WTC11 (cell line): ENCODE results near the gene CUL1. TPM values are rescaled to one million over a fixed set of nuclear protein-coding genes. Genes with fewer than 3 reads are reported as not detected.

ENCODE experiments used
- ATAC-seq: fragments of 200-7000 bp; cut with Tn5 transposase; 2 replicates; pipeline ENCODE4 v1.10.0; 2021; ENCODE audit warnings: mild to moderate bottlenecking, moderate library complexity
- CTCF ChIA-PET: fragments of 300-600 bp; sonication (Branson Sonifier 250); formaldehyde crosslinking; loops from one replicate; lab custom pipeline; 2021; ENCODE audit warnings: antibody characterized with exemption; lab: Charles Lee
- POLR2A ChIA-PET: fragments of 350-600 bp; sonication (Branson Sonifier 250); formaldehyde crosslinking; loops from one replicate; lab custom pipeline; 2021; ENCODE audit warnings: antibody characterized with exemption; lab: Charles Lee
- DNase-seq: peaks from one replicate; pipeline ENCODE4 v3.0.0; 2021; ENCODE audit warnings: low spot score
- H3K27ac Mint-ChIP-seq: 2 replicates; pipeline ENCODE4 v1.8.0; 2021; ENCODE audit warnings: mixed read lengths
- H3K27me3 Mint-ChIP-seq: 2 replicates; pipeline ENCODE4 v1.8.0; 2021; ENCODE audit warnings: low read depth, mild to moderate bottlenecking, moderate library complexity, mixed read lengths
- H3K36me3 Mint-ChIP-seq: 2 replicates; pipeline ENCODE4 v1.8.0; 2021; ENCODE audit warnings: mixed read lengths
- H3K4me1 Mint-ChIP-seq: 2 replicates; pipeline ENCODE4 v1.8.0; 2022; ENCODE audit warnings: mixed read lengths
- H3K4me3 Mint-ChIP-seq: 2 replicates; pipeline ENCODE4 v1.8.0; 2021; ENCODE audit warnings: mild to moderate bottlenecking, moderate library complexity, mixed read lengths
- H3K9me3 Mint-ChIP-seq: 2 replicates; pipeline ENCODE4 v1.8.0; 2021; ENCODE audit warnings: mixed read lengths
- ARID4B ChIP-seq: sonication (generic); formaldehyde crosslinking; IDR thresholded peaks from 2 replicates; pipeline ENCODE4 v1.8.0; 2023; ENCODE audit warnings: missing genetic modification reagents, mild to moderate bottlenecking, borderline replicate concordance
- CBFB ChIP-seq: sonication (generic); formaldehyde crosslinking; IDR thresholded peaks from 2 replicates; pipeline ENCODE4 v1.8.1; 2022; ENCODE audit warnings: mild to moderate bottlenecking, low read depth, missing genetic modification reagents
- ETV6 ChIP-seq: sonication (generic); formaldehyde crosslinking; IDR thresholded peaks from 2 replicates; pipeline ENCODE4 v1.8.1; 2022; ENCODE audit warnings: mild to moderate bottlenecking, missing genetic modification reagents
- FOXP1 ChIP-seq: sonication (generic); formaldehyde crosslinking; IDR thresholded peaks from 2 replicates; pipeline ENCODE4 v1.8.0; 2022; ENCODE audit warnings: missing genetic modification reagents, mild to moderate bottlenecking, moderate library complexity, borderline replicate concordance
- HMGA2 ChIP-seq: fragments of 250-450 bp; sonication (Bioruptor Pico); IDR thresholded peaks from 2 replicates; pipeline ENCODE4 v1.4.0; 2021; ENCODE audit warnings: mild to moderate bottlenecking, moderate library complexity
- IRF2 ChIP-seq: sonication (generic); formaldehyde crosslinking; IDR thresholded peaks from 2 replicates; pipeline ENCODE4 v1.8.0; 2022; ENCODE audit warnings: low read depth, missing genetic modification reagents, borderline replicate concordance
- JUN ChIP-seq: sonication (generic); formaldehyde crosslinking; IDR thresholded peaks from 2 replicates; pipeline ENCODE4 v1.8.0; 2023; ENCODE audit warnings: mild to moderate bottlenecking, missing genetic modification reagents
- MAX ChIP-seq: sonication (generic); formaldehyde crosslinking; IDR thresholded peaks from 2 replicates; pipeline ENCODE4 v1.8.0; 2022; ENCODE audit warnings: mild to moderate bottlenecking, missing genetic modification reagents
- MYBL2 ChIP-seq: sonication (generic); formaldehyde crosslinking; IDR thresholded peaks from 2 replicates; pipeline ENCODE4 v1.8.1; 2023; ENCODE audit warnings: mild to moderate bottlenecking, moderate library complexity, missing genetic modification reagents
- NFYB ChIP-seq: sonication (generic); formaldehyde crosslinking; conservative IDR thresholded peaks from 2 replicates; pipeline ENCODE4 v1.8.0; 2022; ENCODE audit warnings: low read depth, missing genetic modification reagents
- RORB ChIP-seq: fragments of 250-450 bp; sonication (Bioruptor Pico); IDR thresholded peaks from 2 replicates; pipeline ENCODE4 v1.9.0; 2021; ENCODE audit warnings: mild to moderate bottlenecking
- SOX15 ChIP-seq: fragments of 250-450 bp; sonication (Bioruptor Pico); IDR thresholded peaks from 2 replicates; pipeline ENCODE4 v1.9.0; 2021; ENCODE audit warnings: mild to moderate bottlenecking
- ZNF232 ChIP-seq: sonication (generic); formaldehyde crosslinking; IDR thresholded peaks from 2 replicates; pipeline ENCODE4 v1.8.0; 2022; ENCODE audit warnings: mild to moderate bottlenecking, missing genetic modification reagents
- ZNF416 ChIP-seq: fragments of 250-450 bp; sonication (Bioruptor Pico); IDR thresholded peaks from 2 replicates; pipeline ENCODE4 v1.9.0; 2021; ENCODE audit warnings: mild to moderate bottlenecking, inconsistent platforms
- ZNF423 ChIP-seq: fragments of 250-450 bp; sonication (Bioruptor Pico); IDR thresholded peaks from 2 replicates; pipeline ENCODE4 v2.1.2; 2022; ENCODE audit warnings: mild to moderate bottlenecking, moderate library complexity
- ZNF671 ChIP-seq: fragments of 250-450 bp; sonication (Bioruptor Pico); IDR thresholded peaks from 2 replicates; pipeline ENCODE4 v1.8.0; 2021; ENCODE audit warnings: mild to moderate bottlenecking
- ZSCAN18 ChIP-seq: fragments of 250-450 bp; sonication (Bioruptor Pico); IDR thresholded peaks from 2 replicates; pipeline ENCODE4 v2.1.2; 2022; ENCODE audit warnings: mild to moderate bottlenecking, moderate library complexity
- total RNA-seq: library from RNA; stranded (reverse); gene quantifications from 3 replicates; pipeline ENCODE4 v1.2.3, GENCODE V29; 2021
- TF ChIP-seq, protein P1 (sequence below): sonication (generic); formaldehyde crosslinking; IDR thresholded peaks from 2 replicates; pipeline ENCODE4 v1.8.0; 2022; ENCODE audit warnings: missing genetic modification reagents
- TF ChIP-seq, protein P2 (sequence below): sonication (generic); formaldehyde crosslinking; IDR thresholded peaks from 2 replicates; pipeline ENCODE4 v1.8.1; 2023; ENCODE audit warnings: mild to moderate bottlenecking, moderate library complexity, missing genetic modification reagents
- TF ChIP-seq, protein P3 (sequence below): sonication (generic); formaldehyde crosslinking; conservative IDR thresholded peaks from 2 replicates; pipeline ENCODE4 v1.8.1; 2022; ENCODE audit warnings: mild to moderate bottlenecking, missing genetic modification reagents
- TF ChIP-seq, protein P4 (sequence below): sonication (generic); formaldehyde crosslinking; IDR thresholded peaks from 2 replicates; pipeline ENCODE4 v1.8.0; 2022; ENCODE audit warnings: mild to moderate bottlenecking, missing genetic modification reagents

Gene CUL1
- total RNA-seq, 1 experiment from 2014 or later, result 50.5 TPM

DNA sequence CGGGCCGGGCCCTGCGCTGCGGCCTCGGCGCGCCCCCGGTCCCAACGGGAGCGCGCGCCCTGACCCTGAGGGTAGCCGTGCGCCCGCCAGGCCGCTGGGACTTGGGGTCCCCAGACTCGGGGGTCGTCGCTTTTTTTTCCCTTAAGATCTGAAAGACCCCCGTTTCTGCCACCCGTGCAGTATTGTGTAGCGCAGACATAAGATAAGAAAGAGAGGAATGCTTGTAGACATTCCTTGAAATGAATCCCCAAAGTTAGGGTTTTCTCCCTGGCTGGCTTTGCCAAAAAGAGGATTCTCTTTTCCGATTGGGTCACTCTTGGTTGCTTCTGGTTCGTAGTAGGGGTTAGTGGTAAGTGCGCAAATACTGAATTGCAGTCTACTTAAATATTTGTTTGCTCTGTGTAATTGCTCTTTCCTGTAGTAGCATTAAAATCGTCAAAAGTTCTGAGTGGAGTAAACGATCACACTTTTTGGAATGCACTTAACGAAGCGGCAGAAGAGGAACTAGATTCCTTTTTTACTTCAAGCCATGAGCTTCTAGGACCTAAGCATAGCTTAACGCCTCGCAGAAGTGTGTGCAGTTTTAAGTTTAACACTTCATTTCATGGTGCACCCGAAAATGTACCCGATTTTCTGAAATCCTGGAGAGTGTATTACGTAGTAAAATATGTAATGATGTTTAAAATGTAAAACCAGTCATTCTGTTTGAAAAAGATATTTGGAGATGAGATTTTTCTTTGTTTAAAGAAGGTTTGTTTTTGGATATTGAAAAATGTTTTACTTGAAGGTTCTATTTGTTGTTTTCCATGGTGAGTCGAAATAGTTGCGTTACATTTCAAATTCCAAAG, 1.3 kb downstream of the CUL1 start:
- Mint-ChIP-seq H3K27ac (peak overlapping the region; percentile 99), H3K36me3 (no peaks in the 10 kb centered on the region), H3K4me3 (peak overlapping the region; percentile 91), H3K27me3 (no peaks in the 10 kb centered on the region), H3K9me3 (no peaks in the 10 kb centered on the region), H3K4me1 (peaks cover 64% of the 10 kb centered on the region)
- CTCF ChIA-PET, result interaction anchor here (0.9 to 2.5 kb wide), 2 partner anchors 47 to 124 kb away, joined by 3 to 7 read pairs; no protein-coding TSS in a partner anchor
- POLR2A ChIA-PET, result interaction anchor here (0.5 to 1.7 kb wide), 3 partner anchors 8 to 47 kb away, joined by 3 to 6 read pairs (median 4); no protein-coding TSS in a partner anchor
- peak; percentile 52 for ATAC-seq
- no peak for DNase-seq
- TF ChIP-seq MAX, result peak; percentile 2; the same call in 1 of the 2 replicates
- TF ChIP-seq, protein P1, sequence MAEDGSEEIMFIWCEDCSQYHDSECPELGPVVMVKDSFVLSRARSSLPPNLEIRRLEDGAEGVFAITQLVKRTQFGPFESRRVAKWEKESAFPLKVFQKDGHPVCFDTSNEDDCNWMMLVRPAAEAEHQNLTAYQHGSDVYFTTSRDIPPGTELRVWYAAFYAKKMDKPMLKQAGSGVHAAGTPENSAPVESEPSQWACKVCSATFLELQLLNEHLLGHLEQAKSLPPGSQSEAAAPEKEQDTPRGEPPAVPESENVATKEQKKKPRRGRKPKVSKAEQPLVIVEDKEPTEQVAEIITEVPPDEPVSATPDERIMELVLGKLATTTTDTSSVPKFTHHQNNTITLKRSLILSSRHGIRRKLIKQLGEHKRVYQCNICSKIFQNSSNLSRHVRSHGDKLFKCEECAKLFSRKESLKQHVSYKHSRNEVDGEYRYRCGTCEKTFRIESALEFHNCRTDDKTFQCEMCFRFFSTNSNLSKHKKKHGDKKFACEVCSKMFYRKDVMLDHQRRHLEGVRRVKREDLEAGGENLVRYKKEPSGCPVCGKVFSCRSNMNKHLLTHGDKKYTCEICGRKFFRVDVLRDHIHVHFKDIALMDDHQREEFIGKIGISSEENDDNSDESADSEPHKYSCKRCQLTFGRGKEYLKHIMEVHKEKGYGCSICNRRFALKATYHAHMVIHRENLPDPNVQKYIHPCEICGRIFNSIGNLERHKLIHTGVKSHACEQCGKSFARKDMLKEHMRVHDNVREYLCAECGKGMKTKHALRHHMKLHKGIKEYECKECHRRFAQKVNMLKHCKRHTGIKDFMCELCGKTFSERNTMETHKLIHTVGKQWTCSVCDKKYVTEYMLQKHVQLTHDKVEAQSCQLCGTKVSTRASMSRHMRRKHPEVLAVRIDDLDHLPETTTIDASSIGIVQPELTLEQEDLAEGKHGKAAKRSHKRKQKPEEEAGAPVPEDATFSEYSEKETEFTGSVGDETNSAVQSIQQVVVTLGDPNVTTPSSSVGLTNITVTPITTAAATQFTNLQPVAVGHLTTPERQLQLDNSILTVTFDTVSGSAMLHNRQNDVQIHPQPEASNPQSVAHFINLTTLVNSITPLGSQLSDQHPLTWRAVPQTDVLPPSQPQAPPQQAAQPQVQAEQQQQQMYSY (CRISPR knock-in tag), result no peak
- no peak for TF ChIP-seq ETV6 (CRISPR knock-in tag)
- TF ChIP-seq HMGA2 (CRISPR knock-in tag), result no peak
- no peak for TF ChIP-seq FOXP1 (CRISPR knock-in tag)
- no peak for TF ChIP-seq ZNF671
- no peak for TF ChIP-seq ZNF416 (CRISPR knock-in tag)
- no peak for TF ChIP-seq ZNF423 (CRISPR knock-in tag)
- TF ChIP-seq, protein P2, sequence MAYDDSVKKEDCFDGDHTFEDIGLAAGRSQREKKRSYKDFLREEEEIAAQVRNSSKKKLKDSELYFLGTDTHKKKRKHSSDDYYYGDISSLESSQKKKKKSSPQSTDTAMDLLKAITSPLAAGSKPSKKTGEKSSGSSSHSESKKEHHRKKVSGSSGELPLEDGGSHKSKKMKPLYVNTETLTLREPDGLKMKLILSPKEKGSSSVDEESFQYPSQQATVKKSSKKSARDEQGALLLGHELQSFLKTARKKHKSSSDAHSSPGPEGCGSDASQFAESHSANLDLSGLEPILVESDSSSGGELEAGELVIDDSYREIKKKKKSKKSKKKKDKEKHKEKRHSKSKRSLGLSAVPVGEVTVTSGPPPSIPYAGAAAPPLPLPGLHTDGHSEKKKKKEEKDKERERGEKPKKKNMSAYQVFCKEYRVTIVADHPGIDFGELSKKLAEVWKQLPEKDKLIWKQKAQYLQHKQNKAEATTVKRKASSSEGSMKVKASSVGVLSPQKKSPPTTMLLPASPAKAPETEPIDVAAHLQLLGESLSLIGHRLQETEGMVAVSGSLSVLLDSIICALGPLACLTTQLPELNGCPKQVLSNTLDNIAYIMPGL (CRISPR knock-in tag), result no peak
- 0 out of 2 replicates have a peak, but pooled peaks have one; percentile 12 for TF ChIP-seq ARID4B (CRISPR knock-in tag)
- no peak for TF ChIP-seq CBFB
- TF ChIP-seq, protein P3, sequence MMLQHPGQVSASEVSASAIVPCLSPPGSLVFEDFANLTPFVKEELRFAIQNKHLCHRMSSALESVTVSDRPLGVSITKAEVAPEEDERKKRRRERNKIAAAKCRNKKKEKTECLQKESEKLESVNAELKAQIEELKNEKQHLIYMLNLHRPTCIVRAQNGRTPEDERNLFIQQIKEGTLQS (CRISPR knock-in tag), result no peak

DNA sequence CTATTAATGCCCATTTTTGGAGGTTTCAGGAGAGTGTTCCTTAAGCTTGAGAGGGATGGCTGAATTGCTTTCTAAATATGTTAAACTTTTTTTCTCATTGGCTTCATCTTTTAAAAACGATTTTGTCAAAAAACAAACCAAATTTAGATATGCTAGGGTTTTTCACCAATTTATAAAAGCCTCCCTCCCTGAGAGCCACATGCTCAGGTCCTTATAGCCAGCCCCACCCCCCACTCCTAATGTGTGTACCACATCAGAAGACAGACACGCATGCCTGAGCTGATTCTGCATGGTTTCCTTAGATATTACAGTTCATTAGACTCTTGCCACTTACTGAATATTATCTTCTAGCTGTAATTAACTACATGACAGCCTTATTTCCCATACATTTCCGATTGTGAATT, 2.0 kb downstream of the CUL1 start:
- peaks cover 71% of the 10 kb centered on the region for H3K4me1 Mint-ChIP-seq
- no peaks in the 10 kb centered on the region for H3K36me3 Mint-ChIP-seq
- peak overlapping the region; percentile 91 for H3K4me3 Mint-ChIP-seq
- ChIA-PET CTCF (interaction anchor here (0.9 to 2.5 kb wide), 2 partner anchors 46 to 125 kb away, joined by 3 to 7 read pairs; no protein-coding TSS in a partner anchor), POLR2A (interaction anchor here (0.5 kb wide), 1 partner anchor 10 kb away, joined by 3 read pairs; no protein-coding TSS in a partner anchor)
- DNase-seq, result no peak
- H3K9me3 Mint-ChIP-seq, result no peaks in the 10 kb centered on the region
- no peaks in the 10 kb centered on the region for H3K27me3 Mint-ChIP-seq
- peak overlapping the region; percentile 99 for H3K27ac Mint-ChIP-seq
- no peak for ATAC-seq
- no peak for TF ChIP-seq MYBL2 (CRISPR knock-in tag)
- TF ChIP-seq RORB (CRISPR knock-in tag), result no peak
- no peak for TF ChIP-seq SOX15 (CRISPR knock-in tag)
- TF ChIP-seq NFYB (CRISPR knock-in tag), result no peak
- TF ChIP-seq, protein P4, sequence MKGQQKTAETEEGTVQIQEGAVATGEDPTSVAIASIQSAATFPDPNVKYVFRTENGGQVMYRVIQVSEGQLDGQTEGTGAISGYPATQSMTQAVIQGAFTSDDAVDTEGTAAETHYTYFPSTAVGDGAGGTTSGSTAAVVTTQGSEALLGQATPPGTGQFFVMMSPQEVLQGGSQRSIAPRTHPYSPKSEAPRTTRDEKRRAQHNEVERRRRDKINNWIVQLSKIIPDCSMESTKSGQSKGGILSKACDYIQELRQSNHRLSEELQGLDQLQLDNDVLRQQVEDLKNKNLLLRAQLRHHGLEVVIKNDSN, result no peak
- TF ChIP-seq ZSCAN18, result no peak
- no peak for TF ChIP-seq JUN (CRISPR knock-in tag)
- TF ChIP-seq IRF2 (CRISPR knock-in tag), result no peak
- TF ChIP-seq ZNF232 (CRISPR knock-in tag), result no peak
